K562 (cell line): ENCODE results near the gene RIN3. TPM values are rescaled to one million over a fixed set of nuclear protein-coding genes. Genes with fewer than 3 reads are reported as not detected.

ENCODE experiments used
- CEBPG ChIP-seq, 3 experiments: fragments of 200-800 bp in 1 of 3; sonication (Bioruptor generic) in 1 of 3; sonication (generic) in 1 of 3; formaldehyde crosslinking in 1 of 3; IDR thresholded peaks in 2 of 3; conservative IDR thresholded peaks in 1 of 3; 2 replicates each; pipeline versions ENCODE4 v1.6.1 to v1.8.0; 2016 to 2022; ENCODE audit warnings: missing compliant biosample characterization in 2 of 3, missing genetic modification characterization in 2 of 3, mild to moderate bottlenecking in 1 of 3, missing genetic modification reagents in 1 of 3
- ELF1 ChIP-seq: fragments of 200-800 bp; sonication (Bioruptor generic); IDR thresholded peaks from 2 replicates; pipeline ENCODE4 v1.6.1; 2016; ENCODE audit warnings: missing genetic modification characterization, missing compliant biosample characterization
- HDAC3 ChIP-seq: fragments of 450-650 bp; IDR thresholded peaks from 2 replicates; pipeline ENCODE4 v1.6.1; 2018; ENCODE audit warnings: borderline replicate concordance, mild to moderate bottlenecking, moderate library complexity; ENCODE audit not compliant: partially characterized antibody
- SREBF1 ChIP-seq: fragments of 150-350 bp; IDR thresholded peaks from 2 replicates; pipeline ENCODE4 v1.6.1; 2014; ENCODE audit warnings: antibody characterized with exemption, low read depth, low read length, borderline replicate concordance
- USF2 ChIP-seq: sonication (generic); formaldehyde crosslinking; IDR thresholded peaks from 2 replicates; pipeline ENCODE4 v1.5.0; 2020; ENCODE audit warnings: missing genetic modification reagents
- XRCC5 ChIP-seq: fragments of 200-400 bp; formaldehyde crosslinking; IDR thresholded peaks from 2 replicates; pipeline ENCODE4 v1.6.1; 2017; ENCODE audit warnings: low read depth, mild to moderate bottlenecking, low read length
- ZBTB1 ChIP-seq: sonication (generic); formaldehyde crosslinking; IDR thresholded peaks from 2 replicates; pipeline ENCODE4 v1.8.1; 2023; ENCODE audit warnings: missing genetic modification reagents, low read depth, mild to moderate bottlenecking, borderline replicate concordance
- ZNF318 ChIP-seq, 2 experiments: fragments of 450-650 bp; IDR thresholded peaks; 2 replicates each; pipeline ENCODE4 v1.6.1; 2016; ENCODE audit warnings: mild to moderate bottlenecking in 2 of 2, borderline replicate concordance in 1 of 2, low read depth in 1 of 2, moderate library complexity in 1 of 2
- ZNF449 ChIP-seq: fragments of 250-450 bp; sonication (Bioruptor Pico); IDR thresholded peaks from 2 replicates; pipeline ENCODE4 v1.8.0; 2022; ENCODE audit warnings: moderate library complexity, mild to moderate bottlenecking, inconsistent platforms
- polyA plus RNA-seq, 8 experiments: library from polyadenylated mRNA; depleted of rRNA in 4 of 8; stranded (reverse) in 5 of 8; unstranded in 3 of 8; fragments of >200 nt; fragmentation: Nextera tagmentation in 2 of 8; fragmentation: Illumina TruSeq in 1 of 8; extraction: Ambion mirVana in 2 of 8; extraction: Trizol in 1 of 8; gene quantifications; 2 replicates each; pipeline versions ENCODE4 v1.2.1 to v1.2.3, GENCODE V29; 2011 to 2014; ENCODE audit warnings: inconsistent platforms in 1 of 8, missing spikeins in 1 of 8
- total RNA-seq, 7 experiments: library from RNA; depleted of rRNA in 6 of 7; stranded (reverse); fragments of >200 nt in 6 of 7; fragmentation: Illumina TruSeq in 2 of 7; extraction: Trizol in 2 of 7; gene quantifications; 2 replicates each; pipeline versions ENCODE4 v1.2.1 to v1.2.3, GENCODE V29; 2011 to 2021; ENCODE audit warnings: low replicate concordance in 1 of 7

The RIN3 gene
- total and polyA plus RNA-seq, 9 of the 15 experiments (the other 6 are each of a cell fraction or from before 2014, with no cell fraction given) = 0.01 to 0.49 (median 0.08) TPM; not detected in 5

- TF ChIP-seq ZNF318 (IDR thresholded peaks at IDR 0.05; ENCODE audit: borderline replicate concordance in 1 of 2, low read depth in 1 of 2) (no peak), CEBPG (CRISPR knock-in tag; IDR thresholded peaks at IDR 0.05) (no peak), CEBPG (tag; conservative IDR thresholded peaks at IDR 0.05 in 1 of 2, IDR thresholded peaks at IDR 0.05 in 1 of 2) (no peak), ELF1 (no peak), XRCC5 (no peak), SREBF1 (no peak), ZNF449 (no peak), USF2 (no peak), ZBTB1 (CRISPR knock-in tag) (no peak), HDAC3 (no peak)
These were observed 94.3 kb downstream of the RIN3 start (continued) for GRCh38 chr14:92607702-92608429.
